ENCODE data around the gene FOXP1.

FOXP1 gene

GRCh38 chr3:71031914-71032521, 551.5 kb downstream of the FOXP1 start:
- H3K79me2 ChIP-seq (ENCODE audit: insufficient read depth, low read length), result no peaks in the 10 kb centered on the region
- TF ChIP-seq EZH2phosphoT487 (conservative IDR thresholded peaks at IDR 0.05; ENCODE audit: low read length) (no peak), CTCF (IDR thresholded peaks at IDR 0.05; ENCODE audit: insufficient read depth, low read length, poor library complexity, severe bottlenecking) (no peak)
- H3K9me2 ChIP-seq (replicated peaks; ENCODE audit: insufficient read depth, low read length), result no peaks in the 10 kb centered on the region
- H4K20me1 ChIP-seq (ENCODE audit: low read depth, low read length), result no peaks in the 10 kb centered on the region
- H3K4me2 ChIP-seq (ENCODE audit: low read depth, low read length, poor library complexity, severe bottlenecking), result peak overlapping the region; percentile 12
- no peaks in the 10 kb centered on the region for H3K9me3 ChIP-seq (ENCODE audit: insufficient read depth, low read length)
- no peaks in the 10 kb centered on the region for H3K27me3 ChIP-seq (ENCODE audit: low read length)
- no peaks in the 10 kb centered on the region for H3K36me3 ChIP-seq (ENCODE audit: low read length)
- H3K4me3 ChIP-seq (ENCODE audit: insufficient read depth, low read length, poor library complexity, severe bottlenecking), result no peak overlapping the region
- H3F3A ChIP-seq (ENCODE audit: insufficient read depth), result no peaks in the 10 kb centered on the region
- H2AFZ ChIP-seq (ENCODE audit: low read depth, low read length, severe bottlenecking), result no peak overlapping the region
- H3K27ac ChIP-seq (ENCODE audit: low read depth, low read length), result no peak overlapping the region
- no peak overlapping the region for H3K9ac ChIP-seq (ENCODE audit: low read length)

- H3K27ac ChIP-seq (ENCODE audit: low read depth, low read length), result no peak overlapping the region
- no peak overlapping the region for H3K4me2 ChIP-seq (ENCODE audit: low read depth, low read length, poor library complexity, severe bottlenecking)
- no peak overlapping the region for H3K9ac ChIP-seq (ENCODE audit: low read length)
- no peaks in the 10 kb centered on the region for H3K9me3 ChIP-seq (ENCODE audit: insufficient read depth, low read length)
- H3K27me3 ChIP-seq (ENCODE audit: low read length), result no peaks in the 10 kb centered on the region
- no peaks in the 10 kb centered on the region for H3K9me2 ChIP-seq (replicated peaks; ENCODE audit: insufficient read depth, low read length)
- H3K79me2 ChIP-seq (ENCODE audit: insufficient read depth, low read length), result no peaks in the 10 kb centered on the region
- H2AFZ ChIP-seq (ENCODE audit: low read depth, low read length, severe bottlenecking), result no peak overlapping the region
- H3K36me3 ChIP-seq (ENCODE audit: low read length), result no peaks in the 10 kb centered on the region
- no peaks in the 10 kb centered on the region for H4K20me1 ChIP-seq (ENCODE audit: low read depth, low read length)
- H3K4me3 ChIP-seq (ENCODE audit: insufficient read depth, low read length, poor library complexity, severe bottlenecking), result no peak overlapping the region
- H3F3A ChIP-seq (ENCODE audit: insufficient read depth), result no peaks in the 10 kb centered on the region
- TF ChIP-seq CTCF (IDR thresholded peaks at IDR 0.05; ENCODE audit: insufficient read depth, low read length, poor library complexity, severe bottlenecking) (no peak), EZH2phosphoT487 (conservative IDR thresholded peaks at IDR 0.05; ENCODE audit: low read length) (no peak)
Observed at GRCh38 chr3:71031181-71031580, 552.3 kb downstream of the FOXP1 start.

GRCh38 chr3:71030748-71031147, 552.8 kb downstream of the FOXP1 start:
- H3K4me2 ChIP-seq (ENCODE audit: low read depth, low read length, poor library complexity, severe bottlenecking), result no peak overlapping the region
- H2AFZ ChIP-seq (ENCODE audit: low read depth, low read length, severe bottlenecking), result no peak overlapping the region
- no peaks in the 10 kb centered on the region for H3F3A ChIP-seq (ENCODE audit: insufficient read depth)
- H3K4me3 ChIP-seq (ENCODE audit: insufficient read depth, low read length, poor library complexity, severe bottlenecking), result no peak overlapping the region
- no peak for TF ChIP-seq EZH2phosphoT487 (conservative IDR thresholded peaks at IDR 0.05; ENCODE audit: low read length)
- no peak for TF ChIP-seq CTCF (IDR thresholded peaks at IDR 0.05; ENCODE audit: insufficient read depth, low read length, poor library complexity, severe bottlenecking)
- H3K27me3 ChIP-seq (ENCODE audit: low read length), result no peaks in the 10 kb centered on the region
- no peaks in the 10 kb centered on the region for H3K9me2 ChIP-seq (replicated peaks; ENCODE audit: insufficient read depth, low read length)
- no peaks in the 10 kb centered on the region for H4K20me1 ChIP-seq (ENCODE audit: low read depth, low read length)
- H3K79me2 ChIP-seq (ENCODE audit: insufficient read depth, low read length), result no peaks in the 10 kb centered on the region
- H3K27ac ChIP-seq (ENCODE audit: low read depth, low read length), result no peak overlapping the region
- no peaks in the 10 kb centered on the region for H3K36me3 ChIP-seq (ENCODE audit: low read length)
- H3K9ac ChIP-seq (ENCODE audit: low read length), result no peak overlapping the region
- no peaks in the 10 kb centered on the region for H3K9me3 ChIP-seq (ENCODE audit: insufficient read depth, low read length)

Measured in SU-DHL-6 (cell line).